Measurements from ENCODE around the gene AKAP13. TPM values are rescaled to one million over a fixed set of nuclear protein-coding genes. Genes with fewer than 3 reads are reported as not detected.

The AKAP13 gene
- total and polyA plus RNA-seq, 2 of the 8 experiments (the other 6 are each of a cell fraction or from before 2014, with no cell fraction given): 14.0 to 46.2 TPM

DNA sequence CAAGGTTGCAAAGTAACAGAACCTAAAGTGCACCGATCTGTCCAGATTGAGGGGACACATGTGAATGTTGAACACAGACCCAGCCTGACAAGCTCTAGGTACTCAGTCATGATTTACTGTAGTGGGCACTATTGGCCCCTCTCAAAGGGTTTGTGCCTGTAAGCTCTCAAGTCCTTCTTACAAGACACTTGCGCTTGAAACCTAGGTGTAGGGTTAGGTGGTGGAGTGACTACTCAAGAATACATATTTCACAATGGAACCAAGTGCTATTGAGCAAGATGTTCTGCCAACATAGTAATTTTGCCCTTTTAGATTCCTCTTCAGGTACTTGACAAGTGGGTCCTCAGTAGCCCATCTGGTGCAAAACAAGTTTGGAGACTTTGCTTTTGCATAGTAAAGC lies 169.9 kb downstream of the AKAP13 start (continued):
- TF ChIP-seq SIN3A (conservative IDR thresholded peaks at IDR 0.05 in 1 of 2, IDR thresholded peaks at IDR 0.05 in 1 of 2; ENCODE audit: low read depth in 1 of 2, low read length in 2 of 2): no peak

Measured in H1 (cell line).